CD4-positive, alpha-beta T cell treated with Interleukin-2 at 100 ng/mL for 4 hours (primary cell): Measurements from ENCODE around the gene GSK3A.
A peak's percentile ranks its signal among the peaks of the same experiment; 100 is the strongest.
"Not testable (repeated sequence)": the region's sequence is repeated elsewhere in the genome, so short reads cannot be mapped to it uniquely, and the experiment has no call there.

ENCODE experiments used
- DNase-seq: peaks from one replicate; pipeline ENCODE4 v3.0.0-alpha.2; 2020; ENCODE audit warnings: low spot score

GSK3A gene

DNA sequence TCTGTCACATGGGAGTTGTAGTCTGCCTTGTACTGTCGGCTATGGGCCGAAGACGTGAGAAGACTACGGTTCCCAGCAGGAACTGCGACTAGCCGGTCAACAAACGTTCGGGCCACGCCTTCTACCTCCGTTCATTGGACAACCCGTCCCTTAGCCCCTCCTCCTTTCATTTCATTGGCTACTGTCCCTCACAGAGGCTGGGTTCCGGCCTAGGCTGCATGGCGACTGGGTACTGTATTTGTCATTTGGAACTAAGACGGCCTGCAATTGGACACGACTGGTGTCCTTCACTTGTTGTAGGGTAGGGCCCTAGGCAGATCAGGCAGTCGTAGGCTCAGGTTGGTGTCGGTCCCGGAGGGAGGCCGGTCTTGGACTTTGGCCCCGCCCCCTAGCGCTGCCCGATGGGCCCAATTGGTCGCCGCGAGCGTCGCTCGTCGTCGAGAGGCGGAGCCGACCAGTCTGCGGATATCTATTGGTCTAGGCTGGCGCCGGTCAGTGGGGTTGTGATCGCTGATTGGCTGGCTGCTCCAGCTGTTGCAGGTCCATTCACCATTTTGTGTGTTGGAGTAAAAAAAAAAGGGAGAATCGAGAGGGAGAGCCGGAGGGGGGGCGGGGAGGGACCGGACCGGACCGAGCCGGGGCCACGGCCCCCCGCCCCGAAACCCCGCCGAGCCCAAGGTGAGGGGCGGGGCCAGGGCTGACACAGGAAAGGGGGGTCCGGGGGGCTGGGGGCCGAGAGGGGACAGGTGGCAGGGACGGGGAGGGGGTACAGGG is 26.5 kb upstream of the GSK3A start, which contains the start of gene CIC:
Gene CIC (plus strand): TSS at position 549 of the 774 bp plus-strand sequence. CDS start 2,532 bp downstream, outside the sequence.
- DNase-seq, result peak; percentile 100

DNA sequence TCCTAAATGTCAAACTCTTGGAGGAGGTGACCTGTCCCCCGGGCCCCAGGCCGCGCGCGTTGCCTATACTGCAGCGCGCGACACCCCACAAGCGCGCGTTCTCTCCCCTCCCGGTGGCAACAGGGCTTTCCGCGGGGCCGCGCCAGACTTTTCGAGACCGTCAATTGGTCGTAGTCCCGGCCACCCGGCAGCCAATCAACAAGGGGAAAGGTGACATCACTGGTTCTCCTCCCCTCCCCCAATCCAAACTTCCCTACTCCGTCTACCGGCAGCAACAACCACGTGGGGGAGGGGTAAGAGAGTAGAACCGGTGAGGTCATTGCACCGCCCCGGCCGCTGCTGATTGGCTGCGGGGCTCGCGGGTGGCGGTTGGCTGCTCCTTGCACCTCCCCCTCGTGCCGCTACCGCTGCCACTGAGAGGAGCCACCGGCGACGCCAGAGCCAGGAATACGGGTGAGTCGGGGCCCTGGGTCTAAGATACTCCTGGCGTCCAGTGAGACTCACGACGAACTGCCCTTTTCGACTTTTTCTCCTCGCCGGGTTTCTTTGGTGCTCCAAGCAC is 25.8 kb upstream of the GSK3A start:
- peak; percentile 100 for DNase-seq

DNA sequence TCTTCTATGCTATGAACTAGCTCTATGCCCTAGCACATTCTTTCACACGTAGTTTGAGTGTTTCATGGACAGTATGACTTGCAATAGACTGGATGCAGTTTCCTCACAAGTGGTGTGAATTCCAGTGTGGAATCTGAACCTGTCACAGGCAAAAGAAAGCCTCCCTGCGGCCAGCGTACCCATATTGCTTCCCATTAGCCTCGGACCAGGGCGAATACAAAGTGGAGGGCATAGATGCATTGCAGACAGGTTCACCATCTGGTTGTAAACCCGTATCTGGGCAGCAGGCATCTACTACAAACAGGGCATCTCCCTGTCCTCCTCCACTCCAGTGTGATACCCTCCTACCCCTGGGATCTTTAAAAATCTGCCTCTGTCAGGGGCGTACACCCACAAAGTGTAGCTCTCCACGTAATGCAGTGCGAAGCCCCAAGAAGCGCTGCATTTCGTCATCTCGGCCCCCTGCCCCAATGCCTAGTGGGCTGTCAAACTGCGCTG is 25.3 kb upstream of the GSK3A start:
- no peak for DNase-seq

DNA sequence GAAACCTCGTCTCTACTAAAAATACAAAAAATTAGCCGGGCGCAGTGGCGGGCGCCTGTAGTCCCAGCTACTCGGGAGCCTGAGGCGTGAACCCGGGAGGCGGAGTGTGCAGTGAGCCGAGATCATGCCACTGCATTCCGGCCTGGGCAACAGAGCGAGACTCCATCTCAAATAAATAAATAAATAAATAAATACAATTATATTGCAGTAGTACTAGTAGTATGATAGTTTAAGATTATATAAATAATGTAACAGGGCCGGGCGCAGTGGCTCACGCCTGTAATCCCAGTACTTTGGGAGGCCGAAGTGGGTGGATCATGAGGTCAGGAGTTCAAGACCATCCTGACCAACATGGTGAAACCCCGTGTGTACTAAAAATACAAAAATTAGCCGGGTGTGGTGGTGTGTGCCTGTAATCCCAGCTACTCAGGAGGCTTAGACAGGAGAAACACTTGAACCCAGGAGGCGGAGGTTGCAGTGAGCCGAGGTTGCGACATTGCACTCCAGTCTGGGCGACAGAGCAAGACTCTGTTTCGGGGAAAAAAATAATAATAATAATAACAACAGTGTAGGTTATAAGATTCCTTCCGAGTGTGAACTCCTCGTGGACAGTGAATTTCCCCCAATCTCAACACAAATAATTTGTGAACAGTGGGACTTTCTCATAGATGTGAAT is 24.7 kb upstream of the GSK3A start:
- DNase-seq, result not testable (repeated sequence)

DNA sequence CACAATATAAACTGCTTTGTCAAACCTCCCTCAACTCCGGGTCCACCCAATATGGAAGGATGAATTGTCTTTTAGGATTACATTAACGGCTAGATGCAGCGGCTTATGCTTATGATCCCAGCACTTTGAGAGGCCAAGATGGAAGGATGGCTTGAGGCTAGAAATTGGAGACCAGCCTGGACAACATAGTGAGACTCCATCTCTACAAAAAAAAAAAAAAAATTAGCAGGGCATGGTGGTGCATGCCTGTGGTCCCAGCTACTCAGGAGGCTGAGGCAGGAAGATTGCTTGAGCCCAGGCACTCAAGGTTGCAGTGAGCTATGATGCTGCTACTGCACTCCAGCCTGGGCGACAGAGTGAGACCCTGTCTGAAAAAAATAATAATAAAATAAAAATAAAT is 23.7 kb upstream of the GSK3A start:
- not testable (repeated sequence) for DNase-seq

DNA sequence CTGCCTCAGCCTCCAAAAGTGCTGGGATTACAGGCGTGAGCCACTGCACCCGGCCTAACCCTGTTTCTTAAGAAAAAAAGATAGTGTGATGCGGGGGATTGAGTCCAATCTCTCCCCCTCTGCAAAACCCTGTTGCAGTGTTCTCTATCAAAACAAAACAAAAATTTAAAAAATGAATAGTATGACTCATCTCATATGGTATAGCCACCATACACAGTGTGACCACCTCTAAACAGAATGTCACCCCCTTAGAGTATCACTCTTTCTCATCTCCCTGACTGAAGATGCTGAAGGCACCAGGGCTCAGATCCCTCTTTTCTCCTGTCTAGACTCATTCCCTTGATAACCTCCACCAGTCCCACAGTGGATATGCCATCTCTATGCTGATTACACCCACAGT is 19.4 kb upstream of the GSK3A start:
- DNase-seq, result no peak

DNA sequence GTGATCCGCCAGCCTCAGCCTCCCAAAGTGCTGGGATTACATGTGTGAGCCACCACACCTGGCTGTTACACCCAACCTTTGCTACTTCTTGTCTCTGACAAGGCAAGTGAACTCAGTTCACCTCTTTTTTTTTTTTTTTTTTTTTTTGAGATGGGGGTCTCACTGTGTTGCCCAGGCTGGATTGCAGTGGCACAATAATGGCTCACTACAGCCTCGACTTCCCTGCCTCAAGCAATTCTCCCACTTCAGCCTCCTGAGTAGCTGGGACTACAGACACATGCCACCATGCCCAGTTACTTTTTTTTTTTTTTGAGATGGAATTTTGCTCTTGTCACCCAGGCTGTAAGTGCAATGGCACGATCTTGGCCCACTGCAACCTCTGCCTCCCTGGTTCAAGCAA is 15.4 kb upstream of the GSK3A start:
- not testable (repeated sequence) for DNase-seq

DNA sequence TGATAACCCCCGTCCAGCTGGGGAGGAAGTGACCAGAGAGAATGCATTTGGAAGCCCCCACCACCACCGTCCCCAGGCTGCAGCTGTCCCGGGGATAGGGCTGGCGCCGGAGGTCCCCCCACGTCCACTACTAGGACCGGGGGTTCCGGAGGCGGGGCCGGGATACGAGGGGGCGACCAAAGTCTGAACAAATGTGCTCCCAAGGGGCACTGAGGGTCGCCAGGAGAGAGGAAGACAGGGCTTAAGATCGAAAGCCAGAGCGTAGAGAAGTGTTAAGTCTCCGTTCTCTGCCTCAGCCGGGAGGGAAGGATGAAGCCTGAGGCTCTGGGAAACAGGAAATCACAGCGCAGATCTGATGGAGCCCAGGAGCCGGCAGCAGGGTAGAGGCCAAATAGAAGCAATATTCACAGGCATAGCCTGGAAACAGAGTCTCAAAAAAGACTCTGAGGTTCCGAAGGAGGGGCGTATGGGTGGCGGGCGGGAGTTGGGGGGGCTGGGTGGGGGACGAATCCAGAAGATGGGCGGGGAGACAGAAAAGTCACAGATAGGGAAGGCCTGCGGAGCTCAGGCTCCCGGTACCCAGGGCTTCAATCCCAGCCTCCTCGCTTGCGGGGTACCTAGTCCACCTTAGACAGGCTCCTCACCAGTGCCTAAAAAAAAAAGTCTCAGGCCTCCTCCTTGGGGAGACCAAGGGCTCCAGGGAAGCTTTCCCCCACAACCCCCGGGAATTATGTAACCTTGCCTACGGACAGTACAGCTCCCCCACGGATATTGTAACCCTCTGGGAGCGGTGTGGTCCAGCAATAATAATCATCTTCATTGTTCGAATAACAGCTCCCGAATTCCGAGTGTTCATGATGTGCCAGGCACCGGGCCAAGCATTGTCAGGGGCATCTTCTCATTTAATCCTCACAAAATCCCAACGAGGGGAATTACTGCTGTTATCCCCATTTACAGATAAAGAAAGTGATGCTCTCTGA is 13.7 kb upstream of the GSK3A start:
- no peak for DNase-seq

DNA sequence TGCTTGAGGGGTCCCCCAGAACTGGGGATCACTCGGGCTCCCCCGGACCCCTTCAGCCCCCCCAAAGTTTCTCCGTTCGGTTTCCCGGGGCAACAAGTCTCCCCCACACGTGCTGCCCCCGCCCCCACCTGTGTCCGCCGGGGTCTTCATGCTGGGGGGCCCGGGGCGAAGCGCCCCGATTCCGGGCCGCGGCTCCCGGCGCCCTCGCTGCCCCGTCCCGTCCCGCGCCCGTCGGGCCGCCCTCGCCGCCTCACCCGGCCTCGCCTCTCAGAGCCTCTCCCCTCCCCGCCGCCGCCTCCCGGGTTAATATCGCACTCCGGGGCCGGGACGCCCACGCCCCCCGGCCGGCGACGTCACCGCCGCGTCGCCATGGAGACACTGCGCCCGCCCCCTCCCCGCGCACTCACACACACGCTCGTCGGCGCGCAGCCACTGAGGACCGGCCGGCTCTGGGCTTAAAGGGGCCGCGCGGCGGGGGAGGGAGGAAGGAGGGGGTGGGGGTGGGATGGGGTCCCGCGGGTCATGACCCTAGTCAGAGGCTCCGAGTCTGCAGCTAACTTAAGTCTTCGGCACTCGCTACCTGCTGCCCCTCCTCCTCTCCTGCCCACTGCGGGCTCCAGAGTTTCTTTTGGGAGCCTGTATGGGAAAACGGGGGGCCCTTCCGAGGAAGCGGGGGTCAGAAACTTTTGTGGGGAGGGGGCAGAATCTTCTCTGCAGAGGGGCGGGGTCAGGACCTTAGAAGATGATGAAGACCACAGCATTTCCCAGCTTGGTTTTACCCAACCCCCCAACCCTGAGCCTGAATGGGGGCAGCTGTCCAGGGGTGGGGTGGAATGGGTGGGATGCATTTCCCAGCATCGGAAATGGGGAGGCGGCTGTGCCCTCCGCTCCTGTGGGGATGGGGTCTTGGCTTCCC is 12.7 kb upstream of the GSK3A start, which contains the start of gene ERF:
Gene ERF (minus strand): TSS at position 279 of the 916 bp plus-strand sequence. CDS start 129 bp downstream, at position 150.
- peak; percentile 94 for DNase-seq

DNA sequence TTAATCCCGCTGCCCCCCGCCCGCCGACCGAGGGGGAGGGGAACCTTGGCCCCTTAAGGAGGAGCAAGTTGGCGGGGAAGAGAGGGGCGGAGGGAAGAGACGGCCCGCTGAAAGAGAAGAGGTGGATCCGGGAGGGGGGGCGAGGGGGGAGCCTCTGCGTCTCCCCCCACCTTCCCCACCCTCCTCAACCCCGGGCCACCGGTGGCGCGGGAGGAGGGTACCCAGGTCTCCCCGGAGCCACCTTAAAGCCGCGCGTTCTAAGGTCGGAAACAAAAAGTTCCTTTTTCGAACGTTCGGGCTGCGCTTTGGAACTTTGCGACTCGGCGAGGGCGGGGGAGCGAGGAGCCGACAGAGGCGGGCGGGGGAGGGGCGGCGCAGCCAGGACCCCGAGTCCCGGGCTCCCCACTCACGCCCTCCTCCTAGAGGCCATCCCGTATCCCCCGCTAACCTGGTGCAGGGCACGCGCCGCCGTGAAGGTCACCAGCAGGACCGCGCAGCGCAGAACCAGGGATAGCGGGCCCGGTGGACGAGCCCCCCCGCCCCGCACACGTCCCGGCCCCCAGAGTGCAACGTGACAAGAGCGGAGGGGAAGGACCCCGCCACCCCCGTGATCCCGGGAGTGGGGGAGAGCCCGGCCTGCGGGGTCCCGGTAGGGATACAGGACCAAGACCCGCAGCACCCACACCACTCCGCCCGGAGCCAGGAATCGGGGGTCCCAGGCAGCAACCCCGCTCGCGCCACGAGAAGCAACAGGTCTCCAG is 11.9 kb upstream of the GSK3A start:
- DNase-seq, result peak; percentile 79

DNA sequence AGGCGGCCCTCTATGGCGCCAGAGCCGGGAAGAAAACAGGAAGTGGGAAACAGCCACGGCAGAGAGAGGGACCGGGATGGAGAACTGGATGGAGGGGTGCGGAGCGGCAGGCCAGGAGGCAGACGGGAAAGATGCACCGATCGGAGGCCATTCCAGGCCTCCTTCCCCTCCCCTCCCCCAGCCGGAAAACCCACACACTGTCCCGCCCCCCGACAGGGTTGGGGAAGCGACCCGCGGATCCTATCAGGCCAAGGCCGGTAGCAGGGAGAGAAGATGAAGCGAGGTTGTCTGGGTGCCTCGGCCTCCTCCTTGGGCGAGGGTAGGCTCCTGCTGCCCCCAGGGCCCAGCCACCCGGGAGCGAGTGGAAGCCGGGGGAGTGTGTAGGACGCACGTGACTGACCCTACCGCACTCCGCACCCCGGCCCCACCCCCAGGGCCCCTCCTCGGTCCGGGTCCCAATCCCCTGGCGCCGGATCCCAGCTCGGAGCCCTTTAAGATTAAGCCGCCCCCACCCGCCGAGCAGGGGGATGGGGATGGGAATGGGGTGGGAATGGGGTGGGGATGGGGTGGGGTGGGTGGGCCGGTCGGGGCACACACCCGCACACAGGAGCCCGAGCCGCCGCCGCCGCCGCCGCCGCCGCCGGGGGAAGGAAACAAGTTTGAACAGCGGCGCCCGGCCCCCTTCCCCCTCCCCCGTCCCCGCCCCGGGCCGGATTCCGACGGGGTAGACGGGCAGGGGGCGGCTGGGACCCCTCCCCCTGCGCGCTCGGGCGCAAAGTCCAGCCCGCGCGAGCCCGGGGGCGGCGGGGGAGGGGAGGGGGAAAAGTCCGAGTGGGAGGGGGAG is 11.1 kb upstream of the GSK3A start:
- DNase-seq, result peak; percentile 38

DNA sequence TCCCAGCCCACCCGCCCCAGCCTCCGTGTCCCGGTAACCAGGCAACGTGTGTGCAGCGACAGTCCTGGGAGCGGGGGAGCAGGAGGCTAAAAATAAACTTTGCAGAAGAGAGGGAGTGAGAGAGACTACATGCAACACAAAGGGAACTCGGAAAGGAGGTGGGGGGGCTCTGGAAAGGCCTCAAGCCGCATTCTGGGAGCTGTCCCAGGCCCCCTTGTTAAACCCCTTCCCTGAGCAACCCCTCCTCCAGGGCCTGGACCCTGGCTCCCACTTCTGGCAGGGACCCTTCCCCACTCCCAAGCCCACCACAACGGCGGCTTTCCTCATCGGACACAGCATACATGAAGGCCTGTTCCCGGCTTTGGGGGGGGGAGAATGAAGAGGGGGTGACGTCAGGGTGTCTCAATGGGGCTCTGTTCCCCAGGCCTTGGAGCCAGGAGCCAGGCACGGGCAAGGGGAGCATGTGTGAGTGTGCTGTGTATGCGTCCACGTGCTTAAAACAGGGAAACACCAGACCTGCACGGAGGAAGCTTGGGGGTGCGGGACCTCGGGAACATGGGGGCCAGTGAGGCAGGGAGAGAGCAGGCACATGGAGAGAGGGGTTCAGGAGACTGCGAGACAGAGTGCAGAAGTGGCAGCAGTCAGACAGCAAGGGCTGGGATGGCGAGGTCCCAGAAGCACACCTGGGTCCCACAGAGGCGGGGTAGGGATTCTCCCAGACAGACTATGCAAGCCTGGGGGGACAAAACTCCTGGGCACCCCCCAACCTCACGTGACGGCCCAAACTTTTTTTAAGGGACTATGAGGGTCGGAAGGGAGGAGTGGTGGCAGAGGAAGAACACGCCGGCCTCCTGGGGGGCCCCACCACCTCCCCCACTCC is 10.2 kb upstream of the GSK3A start:
- DNase-seq, result no peak

DNA sequence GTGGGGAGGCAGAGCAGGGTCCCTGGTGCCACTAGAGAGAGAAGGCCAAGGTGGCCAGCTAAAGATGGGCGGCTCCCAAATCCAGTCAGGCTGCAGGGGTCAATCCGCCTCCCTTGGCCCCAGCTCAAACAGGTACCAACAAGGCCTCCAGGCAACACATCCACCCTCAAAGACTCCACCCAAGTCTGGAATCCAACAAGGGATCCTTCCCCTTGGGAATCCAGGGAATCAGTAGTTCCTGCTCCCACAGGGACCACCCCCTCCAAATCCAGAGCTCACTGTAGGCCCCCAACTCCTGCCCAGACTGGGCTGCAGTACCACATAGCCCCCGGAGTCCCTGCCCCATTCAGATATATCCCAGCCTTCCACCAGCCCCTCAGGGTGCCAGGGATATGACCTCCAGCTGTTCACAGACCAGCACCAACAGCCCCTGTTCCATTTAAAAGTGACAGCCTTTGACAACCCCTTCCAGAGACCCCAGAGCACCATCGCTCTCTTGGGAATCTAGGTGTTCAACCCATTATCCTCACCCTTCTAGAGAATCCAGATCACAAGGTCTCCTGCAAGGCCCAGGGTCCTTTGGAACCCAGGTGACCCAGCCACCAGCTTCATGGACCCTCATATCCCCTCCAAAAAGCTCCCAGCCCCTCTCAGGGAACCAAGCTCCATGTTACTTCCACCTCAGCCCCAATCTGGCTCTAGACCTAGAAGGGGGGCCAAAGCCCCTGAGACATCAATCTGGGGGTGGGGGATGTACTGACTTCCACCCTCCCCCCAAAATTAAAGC is 9.4 kb upstream of the GSK3A start:
- no peak for DNase-seq

DNA sequence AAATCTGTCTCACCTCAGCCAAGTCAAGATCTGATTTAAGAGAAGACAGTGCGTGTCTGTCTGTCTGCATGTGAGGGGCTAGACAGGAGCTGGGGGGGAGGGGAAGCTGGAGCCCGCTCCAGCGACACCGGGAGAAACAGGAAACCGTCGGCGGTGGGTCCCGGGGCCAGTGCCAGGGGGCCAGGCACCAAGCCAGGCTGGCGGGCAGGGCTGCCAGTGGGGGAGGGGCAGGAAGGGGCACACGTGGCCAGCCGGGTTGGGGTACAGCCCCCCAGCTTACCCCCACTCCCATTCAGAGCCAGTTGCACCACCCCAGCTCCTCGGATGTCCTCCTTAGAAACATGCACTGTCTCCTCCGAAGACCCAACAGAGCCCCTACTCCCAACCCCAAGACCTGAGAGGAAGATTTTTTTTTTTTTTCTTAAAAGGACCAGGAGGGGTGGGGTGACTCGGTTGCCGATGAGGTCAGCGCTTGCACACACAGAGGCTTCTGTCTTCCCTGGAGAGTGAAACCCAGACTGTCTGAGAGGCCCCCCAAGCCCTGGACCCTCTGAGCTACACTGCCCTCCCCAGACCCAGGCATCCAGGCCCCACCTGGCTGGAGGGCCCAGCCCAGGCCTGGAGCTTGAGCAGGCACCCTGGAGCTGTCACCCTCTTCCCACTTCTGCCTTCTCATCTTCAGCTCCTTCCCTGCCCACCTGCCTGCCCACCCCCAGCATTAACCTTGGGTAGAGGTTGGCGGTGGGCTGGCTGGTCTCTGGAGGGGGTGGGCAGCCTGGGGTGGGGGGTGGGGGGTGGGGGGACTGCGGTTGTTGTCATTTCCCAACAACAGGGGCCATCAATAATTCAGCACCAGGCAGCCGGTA is 8.5 kb upstream of the GSK3A start:
- no peak for DNase-seq

DNA sequence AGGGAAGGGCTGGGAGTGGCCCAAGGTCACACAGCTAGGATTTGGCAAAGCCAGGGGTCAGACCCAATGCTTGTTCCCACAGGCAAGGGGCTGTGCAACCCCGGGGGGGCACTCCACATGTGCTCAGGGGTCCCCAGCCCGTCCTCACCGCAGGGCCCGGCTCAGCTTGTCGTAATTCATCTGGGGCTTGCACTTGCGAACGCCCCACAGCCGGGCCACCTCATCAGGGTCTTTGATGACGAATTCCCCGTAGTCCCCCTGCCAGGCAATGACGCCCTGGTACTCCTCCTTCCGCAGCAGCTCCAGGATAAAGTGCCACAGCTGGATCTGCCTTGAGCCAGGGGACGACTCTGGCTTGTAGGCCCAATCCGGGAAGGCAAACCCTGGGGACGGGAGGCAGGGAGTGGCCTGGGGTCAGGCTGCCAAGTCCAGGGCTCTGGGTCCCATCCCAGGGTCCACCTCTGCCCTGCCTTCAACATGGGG is 7.8 kb upstream of the GSK3A start:
- no peak for DNase-seq

DNA sequence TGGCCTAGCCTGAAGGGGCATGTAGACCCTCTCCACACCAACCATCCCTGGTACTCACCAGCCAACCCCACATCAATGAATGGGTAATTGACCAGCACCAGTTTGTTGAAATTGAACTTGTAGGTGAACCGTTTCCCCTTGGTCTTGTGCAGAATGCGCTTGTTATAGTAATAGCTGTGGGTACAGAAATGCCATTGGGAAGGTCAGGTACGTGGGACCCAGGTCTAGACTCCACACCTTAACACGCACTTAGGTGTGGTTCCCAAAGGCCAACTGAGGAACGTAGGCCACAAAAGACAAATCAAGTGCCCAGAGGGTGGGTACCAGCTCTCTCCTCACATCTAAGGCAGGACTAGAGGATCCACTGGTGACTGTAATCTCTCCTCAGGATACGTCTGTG is 7.4 kb upstream of the GSK3A start:
- no peak for DNase-seq
